Measurements from ENCODE around the gene NEIL1.

DNA sequence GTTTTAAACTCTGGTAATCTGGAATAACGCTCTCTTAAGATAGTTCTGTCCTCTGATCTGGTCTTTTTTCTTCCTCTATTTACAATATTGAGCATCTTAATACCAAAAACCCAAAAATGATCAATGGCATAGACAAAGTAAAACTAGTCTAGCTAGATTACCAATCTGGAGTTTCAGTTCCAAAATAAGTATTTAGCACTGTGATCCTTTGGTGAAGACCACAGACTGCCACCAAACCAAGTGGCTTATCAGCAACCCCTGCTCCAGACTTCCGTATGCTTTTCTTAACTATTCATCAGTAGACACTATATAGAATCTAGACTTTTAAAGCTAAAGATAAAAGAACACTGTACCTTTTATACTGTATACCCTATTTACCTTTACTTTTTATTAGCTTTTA lies 57.1 kb downstream of the NEIL1 start:
- TF ChIP-seq POLR2A (IDR thresholded peaks at IDR 0.05; ENCODE audit: extremely low read depth, insufficient read length) (no peak), MAX (IDR thresholded peaks at IDR 0.05; ENCODE audit: low read depth, low read length) (no peak), MYC (IDR thresholded peaks at IDR 0.05; ENCODE audit: low read depth, low read length) (no peak)
- TF ChIP-seq, protein P1, sequence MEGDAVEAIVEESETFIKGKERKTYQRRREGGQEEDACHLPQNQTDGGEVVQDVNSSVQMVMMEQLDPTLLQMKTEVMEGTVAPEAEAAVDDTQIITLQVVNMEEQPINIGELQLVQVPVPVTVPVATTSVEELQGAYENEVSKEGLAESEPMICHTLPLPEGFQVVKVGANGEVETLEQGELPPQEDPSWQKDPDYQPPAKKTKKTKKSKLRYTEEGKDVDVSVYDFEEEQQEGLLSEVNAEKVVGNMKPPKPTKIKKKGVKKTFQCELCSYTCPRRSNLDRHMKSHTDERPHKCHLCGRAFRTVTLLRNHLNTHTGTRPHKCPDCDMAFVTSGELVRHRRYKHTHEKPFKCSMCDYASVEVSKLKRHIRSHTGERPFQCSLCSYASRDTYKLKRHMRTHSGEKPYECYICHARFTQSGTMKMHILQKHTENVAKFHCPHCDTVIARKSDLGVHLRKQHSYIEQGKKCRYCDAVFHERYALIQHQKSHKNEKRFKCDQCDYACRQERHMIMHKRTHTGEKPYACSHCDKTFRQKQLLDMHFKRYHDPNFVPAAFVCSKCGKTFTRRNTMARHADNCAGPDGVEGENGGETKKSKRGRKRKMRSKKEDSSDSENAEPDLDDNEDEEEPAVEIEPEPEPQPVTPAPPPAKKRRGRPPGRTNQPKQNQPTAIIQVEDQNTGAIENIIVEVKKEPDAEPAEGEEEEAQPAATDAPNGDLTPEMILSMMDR (IDR thresholded peaks at IDR 0.05; ENCODE audit: low read depth, low read length), result no peak

Data from NB4 (cell line).